ENCODE measurements around the gene ABCF3. TPM values are rescaled to one million over a fixed set of nuclear protein-coding genes. Genes with fewer than 3 reads are reported as not detected.

Gene ABCF3
- total RNA-seq, 4 donors from 2014 or later, result 34.8 to 43.2 (median 36.9) TPM

DNA sequence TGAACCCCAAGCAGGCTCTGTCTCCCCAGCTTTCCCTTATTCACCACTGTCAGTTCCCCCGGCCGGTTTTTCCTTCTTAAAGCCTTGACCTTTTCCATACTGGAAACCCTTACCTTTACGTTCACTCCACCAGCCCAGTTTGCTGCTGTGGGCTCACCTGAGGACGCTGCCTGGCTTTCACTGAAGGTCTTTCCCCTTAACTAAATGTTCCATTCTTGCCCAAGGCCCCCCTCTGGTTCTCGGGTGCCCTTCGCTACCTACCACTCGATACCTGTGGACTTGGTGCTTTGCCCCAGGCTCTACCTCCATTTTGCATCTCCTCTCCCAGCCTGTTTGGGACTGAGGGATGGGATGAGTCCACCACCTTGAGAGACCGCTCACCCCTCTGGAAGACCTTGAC, 10.5 kb upstream of the ABCF3 start:
- Histone ChIP-seq H3K4me1 (peaks cover 33 to 61% (median 53%) of the 10 kb centered on the region in 4 donors), H3K36me3 (peaks cover 47 to 61% (median 55%) of the 10 kb centered on the region in 4 donors)

GRCh38 chr3:184175981-184176376, 10.0 kb upstream of the ABCF3 start:
- intact Hi-C loops (cut with DNase I), result loop anchor here (2.0 kb wide), 1 partner anchor 41 kb away; the partner anchor contains the start of gene EIF2B5
- no peaks in the 10 kb centered on the region for H3K27me3 ChIP-seq
- H3K4me1 ChIP-seq, result peaks cover 33 to 61% (median 51%) of the 10 kb centered on the region in 4 donors
- TF ChIP-seq POLR2A (IDR thresholded peaks at IDR 0.05; ENCODE audit: low read depth), result no peak
- TF ChIP-seq, protein P1, sequence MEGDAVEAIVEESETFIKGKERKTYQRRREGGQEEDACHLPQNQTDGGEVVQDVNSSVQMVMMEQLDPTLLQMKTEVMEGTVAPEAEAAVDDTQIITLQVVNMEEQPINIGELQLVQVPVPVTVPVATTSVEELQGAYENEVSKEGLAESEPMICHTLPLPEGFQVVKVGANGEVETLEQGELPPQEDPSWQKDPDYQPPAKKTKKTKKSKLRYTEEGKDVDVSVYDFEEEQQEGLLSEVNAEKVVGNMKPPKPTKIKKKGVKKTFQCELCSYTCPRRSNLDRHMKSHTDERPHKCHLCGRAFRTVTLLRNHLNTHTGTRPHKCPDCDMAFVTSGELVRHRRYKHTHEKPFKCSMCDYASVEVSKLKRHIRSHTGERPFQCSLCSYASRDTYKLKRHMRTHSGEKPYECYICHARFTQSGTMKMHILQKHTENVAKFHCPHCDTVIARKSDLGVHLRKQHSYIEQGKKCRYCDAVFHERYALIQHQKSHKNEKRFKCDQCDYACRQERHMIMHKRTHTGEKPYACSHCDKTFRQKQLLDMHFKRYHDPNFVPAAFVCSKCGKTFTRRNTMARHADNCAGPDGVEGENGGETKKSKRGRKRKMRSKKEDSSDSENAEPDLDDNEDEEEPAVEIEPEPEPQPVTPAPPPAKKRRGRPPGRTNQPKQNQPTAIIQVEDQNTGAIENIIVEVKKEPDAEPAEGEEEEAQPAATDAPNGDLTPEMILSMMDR (IDR thresholded peaks at IDR 0.05), result no peak
- no peak for TF ChIP-seq POLR2AphosphoS5 (IDR thresholded peaks at IDR 0.05)
- TF ChIP-seq EP300 (IDR thresholded peaks at IDR 0.05), result no peak
- peak overlapping the region; percentile 85 to 100 (median 99) for H3K4me3 ChIP-seq
- no peak for DNase-seq (ENCODE audit: extremely low spot score)
- peak overlapping the region; percentile 90 to 97 (median 96) for H3K27ac ChIP-seq (replicated peaks in 1 of 4)
- no peaks in the 10 kb centered on the region for H3K9me3 ChIP-seq
- WGBS, result 23% methylated on average over 3 of the region's 3 CpGs
- peaks cover 47 to 61% (median 55%) of the 10 kb centered on the region in 4 donors for H3K36me3 ChIP-seq

More for the DNA sequence above, 10.5 kb upstream of the ABCF3 start:
- no peak for TF ChIP-seq POLR2AphosphoS5 (IDR thresholded peaks at IDR 0.05)
- no peak for TF ChIP-seq POLR2A (IDR thresholded peaks at IDR 0.05; ENCODE audit: low read depth)
- no peak for TF ChIP-seq EP300 (IDR thresholded peaks at IDR 0.05)
- TF ChIP-seq, protein P1 (IDR thresholded peaks at IDR 0.05), result no peak
- DNase-seq (ENCODE audit: extremely low spot score), result no peak
- peak overlapping the region; percentile 90 to 97 (median 96) for H3K27ac ChIP-seq (replicated peaks in 1 of 4)
- intact Hi-C loops (cut with DNase I), result loop anchor here (2.0 kb wide), 1 partner anchor 41 kb away; the partner anchor contains the start of gene EIF2B5
- H3K4me3 ChIP-seq, result peak overlapping the region; percentile 85 to 100 (median 99)
- no peaks in the 10 kb centered on the region for H3K27me3 ChIP-seq
- 27% methylated on average over 8 of the region's 8 CpGs for WGBS
- H3K9me3 ChIP-seq, result no peaks in the 10 kb centered on the region

DNA sequence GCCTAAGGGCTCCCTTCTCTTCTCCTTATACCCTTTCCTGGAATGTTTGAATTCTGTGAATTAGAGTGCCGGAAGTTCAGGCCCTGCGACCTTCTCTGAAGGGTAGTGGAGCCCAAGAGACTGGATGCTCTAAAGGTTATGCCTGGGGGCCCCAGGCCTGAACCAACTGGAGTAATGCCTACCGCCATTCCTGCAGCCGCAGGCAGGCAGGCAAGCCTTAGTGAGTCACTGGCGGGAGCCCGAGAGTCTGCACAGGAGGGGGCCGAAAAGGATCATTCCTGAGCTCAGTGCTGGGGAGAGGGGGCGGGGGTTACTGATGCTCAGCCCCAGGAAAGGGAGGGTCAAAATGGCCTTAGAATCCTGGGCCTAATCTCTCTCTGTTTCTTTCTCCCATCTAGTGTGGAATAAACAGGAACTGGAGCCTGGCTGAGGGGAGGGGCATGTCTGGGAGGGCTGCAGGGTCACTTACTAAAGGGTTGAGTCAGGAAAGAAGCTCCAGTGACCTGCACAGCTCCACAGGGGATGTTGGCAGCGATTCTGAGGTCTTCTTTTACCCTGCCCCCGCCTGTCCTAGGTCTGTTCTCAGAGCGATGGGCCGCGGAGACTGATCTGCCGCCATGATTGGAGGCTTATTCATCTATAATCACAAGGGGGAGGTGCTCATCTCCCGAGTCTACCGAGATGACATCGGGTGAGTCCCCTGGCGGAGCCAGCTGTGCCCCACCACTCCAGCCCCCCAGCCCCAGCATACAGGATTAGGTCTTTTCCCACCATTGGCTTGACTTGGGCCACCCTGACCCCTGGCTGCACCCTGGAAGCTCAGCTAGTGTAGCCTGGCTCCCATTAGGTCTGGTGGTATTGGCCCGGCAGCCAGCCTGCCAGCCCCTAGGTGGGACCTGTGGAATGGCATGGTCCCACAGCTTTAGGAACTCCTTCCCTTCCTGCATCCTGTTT, 9.3 kb upstream of the ABCF3 start:
- TF ChIP-seq POLR2A (IDR thresholded peaks at IDR 0.05; ENCODE audit: low read depth), result no peak
- TF ChIP-seq, protein P1 (IDR thresholded peaks at IDR 0.05), result peak in 1 of 3 experiments; percentile 7
- TF ChIP-seq POLR2AphosphoS5 (IDR thresholded peaks at IDR 0.05), result peak; percentile 40 to 60
- no peak for TF ChIP-seq EP300 (IDR thresholded peaks at IDR 0.05)
- intact Hi-C loops (cut with DNase I), result no loop called here
- H3K4me1 ChIP-seq, result peaks cover 33 to 61% (median 50%) of the 10 kb centered on the region in 4 donors
- H3K9me3 ChIP-seq, result no peaks in the 10 kb centered on the region
- H3K27me3 ChIP-seq, result no peaks in the 10 kb centered on the region
- H3K27ac ChIP-seq (replicated peaks in 1 of 4), result peak overlapping the region; percentile 90 to 97 (median 96)
- DNase-seq (ENCODE audit: extremely low spot score), result no peak
- 25% methylated on average over 19 of the region's 19 CpGs for WGBS
- peaks cover 48 to 61% (median 55%) of the 10 kb centered on the region in 4 donors for H3K36me3 ChIP-seq
- H3K4me3 ChIP-seq, result peak overlapping the region; percentile 85 to 100 (median 99)

DNA sequence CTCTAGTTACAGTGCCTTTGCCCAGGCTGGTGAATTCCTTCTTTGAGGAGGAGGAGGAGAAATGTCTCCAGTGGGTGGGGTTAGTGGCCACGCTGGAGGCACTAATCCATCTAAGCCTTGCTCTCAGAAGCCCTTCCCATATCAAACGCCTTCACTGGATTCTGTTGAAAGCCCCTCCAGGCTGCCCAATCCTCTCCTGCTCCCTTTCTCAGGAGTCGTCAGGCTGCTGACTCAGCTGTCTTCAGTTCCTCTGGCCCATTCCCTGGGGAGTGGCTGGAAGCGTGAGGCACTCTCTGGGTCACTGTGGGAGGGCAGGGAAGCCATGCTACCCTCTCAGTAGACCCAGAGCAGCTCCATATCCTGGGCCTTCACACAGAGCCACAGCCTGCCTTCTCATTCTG, 8.7 kb upstream of the ABCF3 start:
- DNase-seq (ENCODE audit: extremely low spot score), result no peak
- H3K27me3 ChIP-seq, result no peaks in the 10 kb centered on the region
- H3K4me1 ChIP-seq, result peaks cover 33 to 61% (median 50%) of the 10 kb centered on the region in 4 donors
- peak overlapping the region; percentile 90 to 97 (median 96) for H3K27ac ChIP-seq (replicated peaks in 1 of 4)
- intact Hi-C loops (cut with DNase I), result no loop called here
- TF ChIP-seq, protein P1 (IDR thresholded peaks at IDR 0.05), result no peak
- TF ChIP-seq POLR2A (IDR thresholded peaks at IDR 0.05; ENCODE audit: low read depth) (no peak), POLR2AphosphoS5 (IDR thresholded peaks at IDR 0.05) (no peak), EP300 (IDR thresholded peaks at IDR 0.05) (no peak)
- 23% methylated on average over 4 of the region's 4 CpGs for WGBS
- no peaks in the 10 kb centered on the region for H3K9me3 ChIP-seq
- peak overlapping the region; percentile 85 to 100 (median 99) for H3K4me3 ChIP-seq
- peaks cover 49 to 61% (median 55%) of the 10 kb centered on the region in 4 donors for H3K36me3 ChIP-seq
